ENCODE data around the gene ARGLU1.
A peak's percentile ranks its signal among the peaks of the same experiment; 100 is the strongest.

Gene ARGLU1

GRCh38 chr13:106522898-106523525 is 44.9 kb downstream of the ARGLU1 start:
- DNase-seq, result no peak

GRCh38 chr13:106522112-106522705 is 45.7 kb downstream of the ARGLU1 start:
- no peak for DNase-seq

- DNase-seq, result no peak
These were observed 46.7 kb downstream of the ARGLU1 start for GRCh38 chr13:106521095-106521799.

- peak; percentile 42 for DNase-seq
These were observed 47.5 kb downstream of the ARGLU1 start for GRCh38 chr13:106520251-106521054.

- no peak for DNase-seq
These were observed 49.4 kb downstream of the ARGLU1 start for GRCh38 chr13:106518512-106518911.

- peak; percentile 46 for DNase-seq
These were observed 50.7 kb downstream of the ARGLU1 start for GRCh38 chr13:106517109-106517847.

GRCh38 chr13:106515635-106516254 is 52.2 kb downstream of the ARGLU1 start:
- DNase-seq, result no peak

- DNase-seq, result no peak
These were observed 52.9 kb downstream of the ARGLU1 start for GRCh38 chr13:106514928-106515634.

GRCh38 chr13:106513025-106513983 is 54.6 kb downstream of the ARGLU1 start:
- no peak for DNase-seq

- peak; percentile 90 for DNase-seq
These were observed 60.2 kb downstream of the ARGLU1 start for GRCh38 chr13:106507560-106508274.

GRCh38 chr13:106506286-106506685 is 61.7 kb downstream of the ARGLU1 start:
- no peak for DNase-seq

GRCh38 chr13:106505732-106506131 is 62.2 kb downstream of the ARGLU1 start:
- DNase-seq, result no peak

GRCh38 chr13:106505295-106505694 is 62.6 kb downstream of the ARGLU1 start:
- no peak for DNase-seq

GRCh38 chr13:106503730-106504453 is 64.0 kb downstream of the ARGLU1 start:
- DNase-seq, result no peak

GRCh38 chr13:106503272-106503671 is 64.7 kb downstream of the ARGLU1 start:
- no peak for DNase-seq

- DNase-seq, result peak; percentile 67
These were observed 67.5 kb downstream of the ARGLU1 start for GRCh38 chr13:106500445-106500844.

GRCh38 chr13:106499896-106500295 is 68.0 kb downstream of the ARGLU1 start:
- DNase-seq, result peak; percentile 85

GRCh38 chr13:106499113-106499512 is 68.8 kb downstream of the ARGLU1 start:
- DNase-seq, result peak; percentile 29

GRCh38 chr13:106498571-106498970 is 69.4 kb downstream of the ARGLU1 start:
- peak; percentile 40 for DNase-seq
